Sigmoid colon (tissue), 3 donors: Measurements from ENCODE around the gene ADGB.
"Not testable (repeated sequence)": the region's sequence is repeated elsewhere in the genome, so short reads cannot be mapped to it uniquely, and the experiment has no call there.

Source experiments
- CTCF ChIP-seq, 4 experiments: fragments of 450-650 bp in 3 of 4; fragments of 200-600 bp in 1 of 4; IDR thresholded peaks; one replicate each; pipeline ENCODE4 v1.5.1; 2016 to 2019; ENCODE audit warnings: antibody characterized with exemption in 4 of 4, mild to moderate bottlenecking in 3 of 4, moderate library complexity in 2 of 4
- POLR2A ChIP-seq, 2 donors: fragments of 450-650 bp; IDR thresholded peaks; one replicate each; pipeline ENCODE4 v1.6.1; 2016; ENCODE audit warnings: antibody characterized with exemption in 2 of 2, mild to moderate bottlenecking in 2 of 2, moderate library complexity in 2 of 2

GRCh38 chr6:146815511-146816462 is 217.0 kb downstream of the ADGB start:
- not testable (repeated sequence) for TF ChIP-seq POLR2A, CTCF (IDR thresholded peaks at IDR 0.05)
